C4-2B (cell line): ENCODE results near the gene MINPP1.

ENCODE experiments used
- ZFX ChIP-seq: fragments of 450-650 bp; IDR thresholded peaks from 2 replicates; pipeline ENCODE4 v1.6.1; 2017
- TF ChIP-seq, protein P1 (sequence below): fragments of 450-650 bp; conservative IDR thresholded peaks from 2 replicates; pipeline ENCODE4 v1.5.1; 2017; ENCODE audit warnings: mild to moderate bottlenecking

DNA sequence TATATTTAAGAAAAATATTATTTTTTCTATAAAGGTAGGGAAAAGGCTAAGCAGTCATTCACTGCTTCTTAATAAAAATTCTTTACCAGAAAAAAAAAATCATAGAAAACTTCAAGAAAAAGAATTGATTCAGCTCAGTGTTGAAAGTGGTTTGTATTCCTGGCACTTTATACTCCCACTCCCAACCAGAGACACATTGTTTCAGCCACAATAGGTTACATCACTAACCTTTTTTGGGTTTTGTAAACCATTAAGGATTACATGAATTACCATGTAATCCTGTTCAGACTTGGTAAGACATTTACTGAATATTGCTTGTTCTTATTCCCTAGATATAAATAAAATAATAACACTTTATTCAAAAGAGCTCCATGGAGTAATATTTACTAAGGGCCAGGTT is 46.6 kb downstream of the MINPP1 start:
- TF ChIP-seq, protein P1, sequence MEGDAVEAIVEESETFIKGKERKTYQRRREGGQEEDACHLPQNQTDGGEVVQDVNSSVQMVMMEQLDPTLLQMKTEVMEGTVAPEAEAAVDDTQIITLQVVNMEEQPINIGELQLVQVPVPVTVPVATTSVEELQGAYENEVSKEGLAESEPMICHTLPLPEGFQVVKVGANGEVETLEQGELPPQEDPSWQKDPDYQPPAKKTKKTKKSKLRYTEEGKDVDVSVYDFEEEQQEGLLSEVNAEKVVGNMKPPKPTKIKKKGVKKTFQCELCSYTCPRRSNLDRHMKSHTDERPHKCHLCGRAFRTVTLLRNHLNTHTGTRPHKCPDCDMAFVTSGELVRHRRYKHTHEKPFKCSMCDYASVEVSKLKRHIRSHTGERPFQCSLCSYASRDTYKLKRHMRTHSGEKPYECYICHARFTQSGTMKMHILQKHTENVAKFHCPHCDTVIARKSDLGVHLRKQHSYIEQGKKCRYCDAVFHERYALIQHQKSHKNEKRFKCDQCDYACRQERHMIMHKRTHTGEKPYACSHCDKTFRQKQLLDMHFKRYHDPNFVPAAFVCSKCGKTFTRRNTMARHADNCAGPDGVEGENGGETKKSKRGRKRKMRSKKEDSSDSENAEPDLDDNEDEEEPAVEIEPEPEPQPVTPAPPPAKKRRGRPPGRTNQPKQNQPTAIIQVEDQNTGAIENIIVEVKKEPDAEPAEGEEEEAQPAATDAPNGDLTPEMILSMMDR: no peak
- no peak for TF ChIP-seq ZFX
